Stimulated activated CD8-positive, alpha-beta memory T cell treated with anti-CD3 and anti-CD28 coated beads, Interleukin-12 subunit alpha, Interleukin-12 subunit beta, amount 100 ng/mL, for 4 hours (primary cell): ENCODE measurements around the gene SOS2.

Source experiments
- DNase-seq: peaks from one replicate; pipeline ENCODE4 v3.0.0-alpha.2; 2020; ENCODE audit warnings: low read depth

Gene SOS2

DNA sequence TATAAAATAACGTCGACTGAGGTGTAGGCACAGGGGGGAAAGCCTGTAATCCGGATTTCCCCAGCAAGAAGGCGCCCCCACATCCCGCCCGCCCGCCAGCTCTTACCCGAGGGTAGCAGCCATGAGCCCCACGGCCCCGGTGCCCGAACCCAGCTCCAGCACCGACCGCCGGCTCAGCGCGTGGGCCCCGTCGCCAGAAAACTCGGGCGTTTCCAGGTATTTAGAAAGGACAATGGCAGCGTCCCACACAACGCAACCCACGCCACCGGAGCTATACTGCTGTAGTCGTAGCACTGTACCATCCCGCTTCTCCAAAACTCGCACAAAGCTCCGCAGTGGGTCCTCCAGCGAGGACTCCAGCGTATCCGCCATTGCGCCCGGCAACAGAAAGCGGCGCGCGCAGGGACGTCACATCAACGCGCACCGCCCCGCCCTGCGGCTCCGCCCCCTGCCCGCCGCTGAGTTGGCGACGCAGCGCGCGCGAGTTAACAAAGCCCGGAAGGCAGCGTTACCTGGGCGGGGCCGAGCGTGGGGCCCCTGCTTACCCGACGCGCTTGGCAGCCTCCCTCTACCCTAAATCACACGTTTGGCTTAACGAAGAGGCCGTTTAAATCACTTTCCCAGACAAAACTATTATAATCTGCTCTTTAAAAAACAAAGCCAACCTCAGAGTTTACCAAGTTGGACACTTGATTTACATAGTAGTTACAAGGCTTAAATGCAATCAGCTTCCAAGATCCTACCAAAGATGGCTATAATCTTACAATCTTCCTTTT, 115.0 kb downstream of the SOS2 start, which contains the start of gene VCPKMT:
TSS of gene VCPKMT (minus strand) at position 392 of the 776 bp plus-strand sequence. CDS start at position 372, 20 bp downstream.
- DNase-seq = peak; percentile 95

DNA sequence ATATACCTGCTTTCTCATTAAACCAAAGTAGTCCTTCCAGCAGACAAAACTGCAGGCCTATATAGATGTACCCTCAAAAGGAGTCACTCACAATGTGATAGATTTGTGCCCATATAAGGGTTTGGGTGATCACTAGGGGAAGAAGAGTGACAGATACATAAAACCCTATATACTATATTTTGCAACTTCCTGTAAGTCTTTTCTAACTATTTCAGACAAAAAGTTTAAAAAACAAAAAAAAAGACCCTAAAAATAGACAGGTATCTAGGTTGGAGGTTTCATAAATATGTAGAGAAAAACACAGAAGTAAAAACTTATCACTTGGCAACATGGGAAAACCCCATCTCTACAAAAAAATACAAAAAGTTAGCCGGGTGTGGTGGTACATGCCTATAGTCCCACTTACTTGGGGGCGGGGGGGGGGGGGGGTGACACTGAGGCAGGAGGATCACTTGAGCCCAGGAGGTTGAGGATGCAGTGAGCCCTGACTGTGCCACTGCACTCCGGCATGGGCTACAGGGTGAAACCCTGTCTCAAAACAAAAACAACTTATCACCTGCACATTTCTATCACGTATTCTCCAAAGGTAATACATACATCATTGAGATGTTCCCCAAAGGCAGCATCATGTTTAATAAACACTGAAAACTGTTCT, 117.9 kb downstream of the SOS2 start:
- no peak for DNase-seq

DNA sequence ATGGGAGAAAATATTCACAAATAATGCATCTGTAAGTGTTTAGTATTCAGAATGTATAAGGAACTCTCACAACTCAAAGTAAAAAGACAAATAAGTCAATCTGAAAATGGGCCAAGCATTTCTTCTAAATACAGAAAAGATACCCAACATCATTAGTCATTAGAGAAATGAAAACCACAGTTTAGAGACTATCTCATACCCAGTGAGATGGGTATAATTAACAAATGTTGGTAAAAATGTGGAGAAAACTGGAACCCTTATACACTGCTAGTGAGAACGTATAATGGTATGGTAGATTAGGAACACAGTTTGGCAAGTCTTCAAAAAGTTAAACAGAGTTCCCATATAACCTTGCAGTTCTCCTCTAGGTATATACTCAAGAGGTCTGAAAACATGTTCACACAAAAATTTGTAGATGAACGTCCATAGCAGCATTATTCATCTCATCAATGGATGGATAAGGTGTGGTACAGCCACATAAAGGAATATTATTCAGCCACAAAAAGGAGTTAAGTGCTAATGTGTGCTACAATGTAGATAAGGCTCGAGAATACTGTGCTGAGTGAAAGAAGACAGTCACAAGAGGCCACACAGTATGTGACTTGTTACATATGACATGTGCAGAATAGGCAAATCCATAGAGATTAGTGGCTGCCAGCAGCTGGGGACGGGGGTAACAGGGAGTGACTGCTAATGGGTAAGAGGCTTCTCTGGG, 120.9 kb downstream of the SOS2 start:
- no peak for DNase-seq

DNA sequence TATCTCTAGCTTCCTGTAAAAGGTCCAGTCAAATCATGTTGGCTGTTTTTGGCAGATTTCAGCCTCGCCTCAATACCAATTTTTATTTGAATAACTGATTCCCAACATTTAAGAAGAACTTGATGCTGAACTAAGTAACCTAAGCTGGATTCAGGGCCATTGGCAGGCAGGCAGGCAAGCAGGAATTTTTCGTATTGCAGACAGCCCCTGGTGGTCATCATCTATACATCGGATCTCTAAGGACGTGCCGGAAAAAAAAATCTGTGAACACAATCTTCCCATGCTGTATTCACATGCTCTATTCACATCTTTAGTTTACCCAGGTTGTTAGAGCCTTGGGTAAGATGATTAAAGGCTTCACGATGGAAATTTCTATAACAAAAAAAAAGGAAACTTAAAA, 122.0 kb downstream of the SOS2 start:
- DNase-seq = no peak

DNA sequence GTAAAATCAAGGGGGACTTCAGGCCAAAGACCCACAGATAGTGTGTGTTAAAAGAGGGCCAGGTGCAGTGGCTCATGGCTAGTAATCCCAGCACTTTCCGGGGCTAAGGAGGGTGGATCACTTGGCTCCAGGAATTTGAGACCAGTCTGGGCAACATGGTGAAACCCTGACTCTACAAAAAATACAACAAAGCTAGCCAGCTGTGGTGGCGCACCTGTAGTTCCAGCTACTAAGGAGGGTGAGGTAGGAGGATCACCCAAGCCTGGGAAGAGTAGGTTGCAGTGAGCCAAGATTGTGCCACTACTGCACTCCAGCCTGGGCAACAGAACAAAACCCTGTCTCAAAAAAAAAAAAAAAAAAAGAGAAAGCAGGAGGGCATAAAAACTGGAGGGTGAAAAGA, 123.5 kb downstream of the SOS2 start:
- DNase-seq = no peak

DNA sequence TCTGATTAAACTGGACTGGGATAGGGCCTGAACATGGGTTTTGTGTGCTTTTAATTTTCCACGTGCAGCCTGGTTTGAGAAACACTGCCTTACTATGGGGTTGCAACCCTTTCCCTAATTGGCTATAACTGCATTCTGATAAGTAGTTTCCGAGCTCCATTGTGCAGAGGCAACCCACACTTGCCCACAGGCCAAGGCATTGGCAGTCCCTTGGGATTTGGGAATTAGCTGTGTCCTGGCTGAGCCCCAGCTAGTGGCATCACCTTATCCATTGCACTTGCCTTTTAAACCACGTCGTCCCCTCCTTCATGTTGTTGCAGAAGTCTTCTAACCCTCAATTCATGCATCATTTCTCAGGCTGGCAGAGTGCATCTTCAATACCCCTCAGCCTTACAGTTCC, 125.2 kb downstream of the SOS2 start:
- DNase-seq = no peak

DNA sequence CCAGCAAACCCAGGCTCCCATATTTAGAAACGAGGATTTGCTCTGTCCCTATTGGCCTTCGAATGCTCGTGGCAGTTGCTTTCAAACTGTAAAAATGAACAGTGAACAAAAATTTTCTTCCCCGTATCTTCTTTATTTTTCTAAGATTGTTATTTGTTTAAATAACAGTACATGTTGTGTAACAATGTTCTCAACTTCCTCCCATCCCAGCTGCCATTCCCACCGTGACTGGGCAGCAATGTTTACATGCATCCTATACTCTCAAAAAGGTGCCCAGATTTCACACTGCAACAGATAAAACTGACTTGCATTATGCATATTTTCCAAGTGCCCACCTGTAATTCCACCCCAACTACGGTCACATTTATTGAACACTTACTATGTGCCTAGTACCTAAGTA, 127.8 kb downstream of the SOS2 start:
- no peak for DNase-seq

DNA sequence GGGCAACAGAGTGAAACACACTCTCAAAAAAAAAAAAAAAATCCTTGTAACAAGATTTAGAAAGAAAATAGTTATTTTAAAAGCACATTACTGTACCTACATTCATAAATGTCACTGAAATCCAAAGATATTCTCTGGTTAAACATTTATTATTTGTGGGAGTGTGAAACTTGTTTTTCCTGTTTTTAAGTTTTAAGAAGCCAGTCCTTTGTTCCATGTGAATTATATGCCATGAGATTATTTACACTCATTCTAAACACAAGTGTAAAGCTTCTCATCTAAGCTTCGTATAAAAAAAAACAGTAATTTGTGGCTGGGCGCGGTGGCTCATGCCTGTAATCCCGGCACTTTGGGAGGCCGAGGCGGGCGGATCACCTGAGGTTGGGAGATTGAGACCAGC, 130.0 kb downstream of the SOS2 start:
- DNase-seq = no peak

DNA sequence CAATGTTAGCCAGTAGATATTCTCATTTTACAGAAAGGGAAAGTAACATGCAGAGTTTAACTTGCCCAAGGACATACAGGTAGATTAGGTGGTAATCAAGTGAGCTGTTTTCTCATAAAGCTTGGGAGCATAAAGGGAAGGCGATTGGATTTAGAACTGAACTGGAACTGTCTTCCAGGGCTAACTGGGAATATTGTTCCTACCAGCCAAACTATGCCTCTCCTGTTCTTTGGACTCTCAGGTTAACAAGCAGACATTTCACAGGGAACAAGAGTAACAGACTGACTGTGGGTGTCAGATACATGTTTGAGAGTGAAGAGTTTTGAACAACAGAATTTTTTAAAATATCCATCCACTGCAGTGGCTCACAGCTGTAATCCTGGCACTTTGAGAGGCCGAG, 130.6 kb downstream of the SOS2 start:
- no peak for DNase-seq

DNA sequence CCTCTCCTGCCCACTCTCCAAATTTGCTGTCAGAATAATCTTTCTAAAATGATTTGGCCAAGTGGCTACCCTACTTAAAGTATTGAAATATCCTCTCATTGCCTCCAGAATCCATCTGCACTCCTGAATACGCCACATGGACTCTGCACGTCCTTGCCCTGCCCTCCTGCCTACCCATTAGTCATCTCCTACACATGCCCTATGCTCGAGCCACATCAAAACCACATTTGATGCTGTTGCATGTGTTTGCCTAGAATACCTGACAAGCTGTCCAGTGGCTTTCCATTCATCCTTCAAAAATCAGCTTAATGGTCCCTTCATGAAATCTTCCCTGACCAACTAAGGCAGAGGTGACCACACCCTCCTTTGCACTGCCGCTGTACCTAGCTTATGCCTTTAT, 132.0 kb downstream of the SOS2 start:
- DNase-seq = no peak

DNA sequence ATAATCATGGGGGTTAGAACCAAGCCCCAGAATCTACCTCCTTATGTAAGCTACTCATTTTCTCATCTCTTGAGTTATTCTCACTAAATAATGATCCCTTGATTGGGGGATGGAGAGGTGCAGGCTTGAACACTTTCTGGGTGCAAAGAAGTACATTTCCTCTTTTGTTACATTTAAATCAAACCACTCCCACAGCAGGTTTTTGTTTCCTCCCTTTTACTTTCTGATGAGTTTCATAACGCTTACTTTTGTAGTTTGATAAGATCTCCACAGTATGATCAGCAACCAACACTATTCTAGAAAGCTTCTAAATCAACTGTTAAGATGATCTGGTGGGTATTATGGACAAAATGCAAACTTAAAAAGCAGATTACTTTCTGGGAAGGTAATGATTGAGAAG, 135.5 kb downstream of the SOS2 start:
- no peak for DNase-seq

DNA sequence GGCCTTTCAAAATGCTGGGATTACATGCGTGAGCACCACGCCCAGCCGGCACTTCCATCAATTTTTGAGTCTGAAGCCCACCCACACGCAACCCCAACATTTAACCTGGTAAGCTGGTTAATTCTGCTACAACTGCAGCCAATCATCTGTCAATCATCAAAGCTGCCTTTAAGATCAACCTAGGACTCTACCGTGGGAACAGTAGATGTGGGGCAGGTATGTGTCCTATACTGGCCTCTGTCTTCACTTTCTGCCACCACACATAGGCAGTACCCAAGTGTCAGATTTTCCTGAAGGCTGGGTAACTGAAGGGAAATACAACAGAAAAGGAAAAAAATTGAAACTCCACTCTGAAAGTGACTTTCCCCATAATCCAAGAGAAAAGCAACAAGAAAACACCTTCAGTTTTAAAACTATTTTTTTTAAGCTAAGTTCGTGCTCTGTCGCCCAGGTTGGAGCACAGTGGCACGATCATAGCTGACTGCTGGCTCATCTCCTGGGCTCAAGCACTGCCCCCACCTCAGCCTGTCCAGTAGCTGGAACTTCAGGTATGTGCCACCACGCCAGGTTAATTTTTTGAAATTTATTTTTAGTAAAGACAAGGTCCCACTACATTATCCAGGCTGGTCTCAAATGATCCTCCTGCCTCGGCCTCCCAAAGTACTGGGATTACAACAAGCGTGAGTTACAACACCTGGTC, 137.2 kb downstream of the SOS2 start:
- no peak for DNase-seq

DNA sequence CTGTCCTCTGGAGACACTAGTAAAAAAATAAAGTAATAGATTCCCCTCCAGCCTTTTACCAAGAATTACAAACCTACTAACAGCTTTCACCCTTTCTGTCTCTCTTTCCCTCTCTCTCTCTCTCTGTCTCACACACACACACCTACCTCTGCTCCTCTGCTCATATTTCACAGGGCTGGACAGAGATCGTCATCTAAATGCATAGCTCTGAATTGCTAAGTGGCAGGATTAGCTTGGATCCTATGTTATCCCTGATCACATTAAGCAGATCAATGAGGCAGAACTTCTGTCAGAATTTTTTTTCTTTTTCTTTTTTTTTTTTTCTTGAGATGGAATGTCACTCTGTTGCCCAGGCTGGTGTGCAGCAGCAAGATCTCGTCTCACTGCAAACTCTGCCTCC, 137.9 kb downstream of the SOS2 start:
- DNase-seq = no peak

DNA sequence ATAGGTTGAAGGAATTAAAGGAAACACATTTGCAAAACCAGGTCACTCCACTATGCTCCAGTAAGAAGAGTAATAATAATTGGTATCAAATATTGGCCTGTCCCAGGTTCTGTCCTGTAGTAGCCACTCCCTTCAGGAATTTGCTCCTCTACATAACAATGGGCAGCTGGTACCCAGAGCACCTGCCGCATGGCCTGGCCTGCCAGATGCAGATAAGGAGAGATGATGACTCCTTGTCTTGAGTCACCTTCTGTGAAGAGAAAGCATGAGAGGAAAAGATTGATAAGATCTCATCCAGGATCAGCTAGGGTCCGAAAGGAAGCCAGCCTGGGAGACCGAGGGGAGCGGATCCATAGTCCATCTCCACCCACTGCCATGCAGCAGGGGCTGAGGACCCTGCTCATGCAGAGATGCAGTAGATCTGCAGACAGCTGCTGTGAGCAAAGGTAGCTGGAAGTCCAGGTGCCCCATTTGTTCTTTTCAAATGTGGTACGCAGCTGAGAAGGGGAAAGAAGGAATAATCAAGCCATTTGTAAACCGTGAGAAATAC, 139.3 kb downstream of the SOS2 start:
- no peak for DNase-seq

DNA sequence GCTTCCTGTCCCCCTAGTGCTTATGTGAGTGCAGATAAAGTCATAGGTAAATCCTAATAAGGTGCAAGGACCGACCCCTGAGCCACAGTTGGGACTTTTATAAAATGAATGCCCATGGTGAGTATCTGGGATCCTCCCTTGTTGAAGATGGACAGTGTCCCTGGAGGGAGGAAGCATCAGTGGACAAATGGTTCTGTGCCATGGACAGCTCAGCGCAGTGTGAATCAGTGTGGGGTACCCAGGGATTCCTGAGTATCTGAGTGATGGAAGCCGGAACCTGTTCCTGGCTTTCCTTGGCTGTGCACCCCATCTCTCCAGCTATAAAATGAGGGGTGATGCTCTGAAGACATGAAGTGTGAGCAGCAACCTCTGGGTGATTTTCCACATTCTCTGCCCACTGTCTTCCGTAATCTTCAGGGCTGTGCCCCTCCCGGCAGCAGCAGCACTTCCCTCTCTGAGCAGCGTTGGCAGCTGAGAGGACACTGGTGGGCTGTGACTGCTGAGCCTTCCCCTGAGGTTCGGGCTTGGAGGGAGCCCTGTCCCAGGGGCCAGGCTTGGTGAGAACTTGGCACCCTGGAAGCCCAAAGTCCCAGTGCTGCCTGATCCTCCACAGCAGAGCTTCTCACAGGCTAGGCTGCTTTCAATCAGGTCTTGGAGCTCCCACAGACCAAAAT, 140.0 kb downstream of the SOS2 start:
- no peak for DNase-seq

DNA sequence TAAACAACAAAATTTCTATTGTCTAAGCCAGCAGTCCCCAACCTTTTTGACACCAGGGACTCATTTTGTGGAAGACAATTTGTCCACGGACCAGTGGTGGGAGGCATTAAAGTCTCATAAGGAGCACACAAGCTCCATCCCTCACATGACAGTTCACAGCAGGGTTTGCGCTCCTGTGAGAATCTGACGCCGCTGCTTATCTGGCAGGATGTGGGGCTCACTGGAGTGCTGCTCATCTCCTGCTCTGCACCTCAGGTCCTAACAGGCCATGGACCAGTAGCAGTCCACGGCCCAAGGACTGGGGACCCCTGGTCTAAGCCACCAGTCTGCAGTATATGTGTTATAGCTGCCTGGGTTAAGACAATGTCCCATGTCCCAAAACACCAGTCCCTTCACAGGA, 142.2 kb downstream of the SOS2 start:
- no peak for DNase-seq

DNA sequence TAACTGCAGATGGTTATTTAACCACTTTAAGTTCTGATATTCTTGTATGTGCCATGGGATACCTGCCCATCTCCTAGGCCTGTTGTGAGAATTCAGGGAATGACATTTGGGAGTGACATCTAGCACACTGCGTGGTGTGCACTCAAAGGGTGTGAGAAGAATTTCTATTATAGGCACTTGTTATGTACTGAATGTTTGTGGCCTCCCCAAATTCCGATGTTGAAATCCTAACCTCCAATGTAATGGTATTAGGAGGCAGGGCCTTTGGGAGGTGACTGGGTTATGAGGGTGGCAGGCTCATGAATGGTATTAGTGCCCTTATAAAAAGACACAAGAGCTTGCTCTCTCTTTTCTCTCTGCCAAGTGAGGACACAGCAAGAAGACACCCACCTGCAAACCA, 142.6 kb downstream of the SOS2 start:
- DNase-seq = no peak

DNA sequence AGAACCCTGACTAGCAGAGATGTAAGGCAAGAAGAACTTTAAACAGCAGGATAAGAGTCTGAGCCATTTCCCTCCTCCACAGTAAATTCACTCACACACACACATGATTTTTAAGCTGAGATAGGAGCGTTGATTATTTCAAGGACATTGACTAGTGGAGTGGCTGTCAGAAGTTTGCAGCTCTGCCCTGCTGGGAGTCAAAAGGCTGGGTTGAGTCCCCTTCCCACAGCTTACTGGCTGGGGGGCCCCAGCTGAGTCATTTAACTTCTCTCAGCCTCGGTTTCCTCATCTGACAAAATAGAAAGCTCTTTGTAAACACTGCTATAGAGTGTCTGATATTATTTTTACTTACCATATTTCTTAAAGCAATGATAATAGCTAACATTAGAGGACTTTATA, 143.3 kb downstream of the SOS2 start:
- DNase-seq = no peak

DNA sequence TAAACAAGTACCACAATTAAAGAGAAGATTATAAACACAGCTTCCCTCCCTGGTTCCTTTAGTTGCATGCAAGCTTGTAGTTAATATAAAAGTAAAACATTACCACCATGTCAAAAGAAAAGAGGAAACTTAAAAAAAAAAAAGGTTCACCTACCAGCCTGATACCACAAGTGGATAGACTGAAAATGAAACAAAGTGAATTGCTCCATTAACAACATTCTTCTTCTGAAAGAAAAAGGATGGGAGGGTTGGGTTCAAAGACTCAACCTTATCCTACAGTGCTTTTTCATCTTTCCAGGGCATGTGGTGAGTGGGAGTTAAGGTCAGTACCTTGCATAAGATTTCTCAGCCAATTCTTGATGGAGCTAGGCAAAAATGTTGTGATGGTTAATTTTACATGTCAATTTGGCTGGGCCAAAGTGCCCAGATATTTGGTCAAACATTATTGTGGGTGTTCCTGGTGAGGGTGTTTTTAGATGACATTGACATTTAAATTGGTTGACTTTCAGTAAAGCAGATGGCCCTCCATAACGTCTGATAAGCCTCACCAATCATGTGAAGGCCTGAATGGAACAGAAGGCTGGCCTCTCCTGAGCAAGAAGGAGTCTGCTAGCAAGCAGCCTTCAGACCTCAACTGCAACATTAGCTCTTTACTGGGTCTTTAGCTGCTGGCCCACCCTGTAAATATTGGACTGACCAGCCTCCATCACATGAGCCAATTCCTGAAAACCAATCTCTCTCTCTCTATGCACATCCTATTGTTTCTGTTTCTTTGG, 143.8 kb downstream of the SOS2 start:
- no peak for DNase-seq

DNA sequence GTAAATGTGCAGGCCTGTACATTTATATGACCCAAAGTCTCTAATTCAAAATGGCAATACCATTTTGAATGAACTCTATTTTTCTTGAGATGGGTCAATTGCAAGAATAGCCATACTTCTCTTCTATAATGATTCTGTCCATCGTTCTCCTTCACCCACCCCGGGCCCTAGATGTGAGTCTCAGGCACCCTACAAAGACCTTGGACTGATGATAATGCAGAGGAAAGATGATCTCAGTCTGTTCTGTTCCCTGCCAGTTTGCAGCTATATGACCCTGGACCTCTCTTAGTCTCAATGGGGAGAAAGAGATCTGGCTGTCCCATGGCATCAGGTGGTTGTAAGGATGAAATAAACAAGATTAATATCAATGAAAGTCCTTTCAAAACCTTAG, 145.1 kb downstream of the SOS2 start:
- DNase-seq = no peak
